Measurements from ENCODE around the gene TSPAN13.

DNA sequence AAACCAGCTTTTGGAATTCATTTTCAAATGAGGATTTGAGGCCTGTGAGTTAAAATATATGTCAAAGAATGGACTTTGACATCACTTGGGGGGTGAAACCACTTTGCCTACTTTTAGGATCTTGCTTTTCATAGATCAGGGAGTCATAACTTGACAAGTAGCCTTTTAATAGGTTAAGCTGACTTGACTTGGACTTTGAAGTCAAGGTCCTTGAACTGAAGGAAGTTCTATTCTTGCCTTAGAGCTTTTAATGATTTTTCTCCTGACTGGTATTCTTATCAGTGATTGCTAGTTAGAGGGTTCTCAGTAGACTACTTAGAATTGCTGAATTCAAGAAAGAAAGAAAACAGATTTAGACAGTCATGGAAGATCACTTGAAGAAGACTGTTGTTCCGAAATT is 33.6 kb downstream of the TSPAN13 start:
- TF ChIP-seq POLR2AphosphoS2 (IDR thresholded peaks at IDR 0.05; ENCODE audit: low read depth, low read length) (no peak), RAD51 (IDR thresholded peaks at IDR 0.05) (no peak), EZH2 (IDR thresholded peaks at IDR 0.05; ENCODE audit: borderline replicate concordance, control insufficient read depth, low read depth, low read length) (no peak), CHD1 (IDR thresholded peaks at IDR 0.05; ENCODE audit: low read depth, low read length) (no peak), EGR1 (IDR thresholded peaks at IDR 0.05; ENCODE audit: borderline replicate concordance in 1 of 2, low read depth in 2 of 2, low read length in 2 of 2) (no peak)
- TF ChIP-seq, protein P1, sequence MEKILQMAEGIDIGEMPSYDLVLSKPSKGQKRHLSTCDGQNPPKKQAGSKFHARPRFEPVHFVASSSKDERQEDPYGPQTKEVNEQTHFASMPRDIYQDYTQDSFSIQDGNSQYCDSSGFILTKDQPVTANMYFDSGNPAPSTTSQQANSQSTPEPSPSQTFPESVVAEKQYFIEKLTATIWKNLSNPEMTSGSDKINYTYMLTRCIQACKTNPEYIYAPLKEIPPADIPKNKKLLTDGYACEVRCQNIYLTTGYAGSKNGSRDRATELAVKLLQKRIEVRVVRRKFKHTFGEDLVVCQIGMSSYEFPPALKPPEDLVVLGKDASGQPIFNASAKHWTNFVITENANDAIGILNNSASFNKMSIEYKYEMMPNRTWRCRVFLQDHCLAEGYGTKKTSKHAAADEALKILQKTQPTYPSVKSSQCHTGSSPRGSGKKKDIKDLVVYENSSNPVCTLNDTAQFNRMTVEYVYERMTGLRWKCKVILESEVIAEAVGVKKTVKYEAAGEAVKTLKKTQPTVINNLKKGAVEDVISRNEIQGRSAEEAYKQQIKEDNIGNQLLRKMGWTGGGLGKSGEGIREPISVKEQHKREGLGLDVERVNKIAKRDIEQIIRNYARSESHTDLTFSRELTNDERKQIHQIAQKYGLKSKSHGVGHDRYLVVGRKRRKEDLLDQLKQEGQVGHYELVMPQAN (conservative IDR thresholded peaks at IDR 0.05), result no peak
- TF ChIP-seq, protein P2, sequence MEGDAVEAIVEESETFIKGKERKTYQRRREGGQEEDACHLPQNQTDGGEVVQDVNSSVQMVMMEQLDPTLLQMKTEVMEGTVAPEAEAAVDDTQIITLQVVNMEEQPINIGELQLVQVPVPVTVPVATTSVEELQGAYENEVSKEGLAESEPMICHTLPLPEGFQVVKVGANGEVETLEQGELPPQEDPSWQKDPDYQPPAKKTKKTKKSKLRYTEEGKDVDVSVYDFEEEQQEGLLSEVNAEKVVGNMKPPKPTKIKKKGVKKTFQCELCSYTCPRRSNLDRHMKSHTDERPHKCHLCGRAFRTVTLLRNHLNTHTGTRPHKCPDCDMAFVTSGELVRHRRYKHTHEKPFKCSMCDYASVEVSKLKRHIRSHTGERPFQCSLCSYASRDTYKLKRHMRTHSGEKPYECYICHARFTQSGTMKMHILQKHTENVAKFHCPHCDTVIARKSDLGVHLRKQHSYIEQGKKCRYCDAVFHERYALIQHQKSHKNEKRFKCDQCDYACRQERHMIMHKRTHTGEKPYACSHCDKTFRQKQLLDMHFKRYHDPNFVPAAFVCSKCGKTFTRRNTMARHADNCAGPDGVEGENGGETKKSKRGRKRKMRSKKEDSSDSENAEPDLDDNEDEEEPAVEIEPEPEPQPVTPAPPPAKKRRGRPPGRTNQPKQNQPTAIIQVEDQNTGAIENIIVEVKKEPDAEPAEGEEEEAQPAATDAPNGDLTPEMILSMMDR (IDR thresholded peaks at IDR 0.05 in 2 of 3, conservative IDR thresholded peaks at IDR 0.05 in 1 of 3; ENCODE audit: control insufficient read depth in 2 of 3, extremely low read depth in 1 of 3, insufficient read depth in 1 of 3, low read depth in 3 of 3, low read length in 3 of 3), result no peak
- TF ChIP-seq, protein P3, sequence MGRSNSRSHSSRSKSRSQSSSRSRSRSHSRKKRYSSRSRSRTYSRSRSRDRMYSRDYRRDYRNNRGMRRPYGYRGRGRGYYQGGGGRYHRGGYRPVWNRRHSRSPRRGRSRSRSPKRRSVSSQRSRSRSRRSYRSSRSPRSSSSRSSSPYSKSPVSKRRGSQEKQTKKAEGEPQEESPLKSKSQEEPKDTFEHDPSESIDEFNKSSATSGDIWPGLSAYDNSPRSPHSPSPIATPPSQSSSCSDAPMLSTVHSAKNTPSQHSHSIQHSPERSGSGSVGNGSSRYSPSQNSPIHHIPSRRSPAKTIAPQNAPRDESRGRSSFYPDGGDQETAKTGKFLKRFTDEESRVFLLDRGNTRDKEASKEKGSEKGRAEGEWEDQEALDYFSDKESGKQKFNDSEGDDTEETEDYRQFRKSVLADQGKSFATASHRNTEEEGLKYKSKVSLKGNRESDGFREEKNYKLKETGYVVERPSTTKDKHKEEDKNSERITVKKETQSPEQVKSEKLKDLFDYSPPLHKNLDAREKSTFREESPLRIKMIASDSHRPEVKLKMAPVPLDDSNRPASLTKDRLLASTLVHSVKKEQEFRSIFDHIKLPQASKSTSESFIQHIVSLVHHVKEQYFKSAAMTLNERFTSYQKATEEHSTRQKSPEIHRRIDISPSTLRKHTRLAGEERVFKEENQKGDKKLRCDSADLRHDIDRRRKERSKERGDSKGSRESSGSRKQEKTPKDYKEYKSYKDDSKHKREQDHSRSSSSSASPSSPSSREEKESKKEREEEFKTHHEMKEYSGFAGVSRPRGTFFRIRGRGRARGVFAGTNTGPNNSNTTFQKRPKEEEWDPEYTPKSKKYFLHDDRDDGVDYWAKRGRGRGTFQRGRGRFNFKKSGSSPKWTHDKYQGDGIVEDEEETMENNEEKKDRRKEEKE (IDR thresholded peaks at IDR 0.05), result no peak

Measured in GM12878 (cell line).